T-helper 1 cell treated with Interleukin-12 subunit alpha and Interleukin-12 subunit beta and Interleukin-4 antibody, amounts not matched to agents 30 μg/mL and 1 μg/mL, for 36 hours (primary cell): ENCODE data around the gene OTOP2.
"Not testable (repeated sequence)": the region's sequence is repeated elsewhere in the genome, so short reads cannot be mapped to it uniquely, and the experiment has no call there.

Experiments
- H3K27ac Mint-ChIP-seq: one replicate; pipeline ENCODE4 v1.8.0; 2021; ENCODE audit warnings: mild to moderate bottlenecking, mixed read lengths
- H3K27me3 Mint-ChIP-seq: one replicate; pipeline ENCODE4 v1.8.0; 2021; ENCODE audit warnings: low read depth, mixed read lengths
- H3K36me3 Mint-ChIP-seq: one replicate; pipeline ENCODE4 v1.8.0; 2021; ENCODE audit warnings: low read depth, mixed read lengths
- H3K4me1 Mint-ChIP-seq: one replicate; pipeline ENCODE4 v1.8.0; 2021; ENCODE audit warnings: low read depth, mixed read lengths
- H3K4me3 Mint-ChIP-seq: one replicate; pipeline ENCODE4 v1.8.0; 2021; ENCODE audit warnings: mild to moderate bottlenecking, moderate library complexity, mixed read lengths
- H3K9me3 Mint-ChIP-seq: one replicate; pipeline ENCODE4 v1.8.0; 2021; ENCODE audit warnings: mixed read lengths

OTOP2 gene

GRCh38 chr17:74961657-74962350 is 37.7 kb downstream of the OTOP2 start:
- Mint-ChIP-seq H3K4me1 (peaks cover 6% of the 10 kb centered on the region), H3K9me3 (no peaks in the 10 kb centered on the region), H3K36me3 (no peaks in the 10 kb centered on the region), H3K27ac (no peak overlapping the region), H3K27me3 (peaks cover 3% of the 10 kb centered on the region), H3K4me3 (no peak overlapping the region)

- Mint-ChIP-seq H3K36me3 (no peaks in the 10 kb centered on the region), H3K4me1 (peaks cover 6% of the 10 kb centered on the region), H3K4me3 (no peak overlapping the region), H3K27me3 (peaks cover 3% of the 10 kb centered on the region), H3K9me3 (no peaks in the 10 kb centered on the region), H3K27ac (no peak overlapping the region)
Observed at GRCh38 chr17:74962622-74963394, 38.7 kb downstream of the OTOP2 start.

- no peak overlapping the region for H3K4me3 Mint-ChIP-seq
- H3K9me3 Mint-ChIP-seq, result no peaks in the 10 kb centered on the region
- peaks cover 3% of the 10 kb centered on the region for H3K27me3 Mint-ChIP-seq
- H3K4me1 Mint-ChIP-seq, result peaks cover 6% of the 10 kb centered on the region
- no peak overlapping the region for H3K27ac Mint-ChIP-seq
- no peaks in the 10 kb centered on the region for H3K36me3 Mint-ChIP-seq
Observed at GRCh38 chr17:74963656-74964055, 39.6 kb downstream of the OTOP2 start.

GRCh38 chr17:74964246-74964761 is 40.2 kb downstream of the OTOP2 start:
- Mint-ChIP-seq H3K27ac (no peak overlapping the region), H3K27me3 (peaks cover 3% of the 10 kb centered on the region), H3K4me1 (peaks cover 6% of the 10 kb centered on the region), H3K4me3 (no peak overlapping the region), H3K36me3 (no peaks in the 10 kb centered on the region), H3K9me3 (no peaks in the 10 kb centered on the region)

GRCh38 chr17:74964988-74965622 is 41.0 kb downstream of the OTOP2 start:
- no peaks in the 10 kb centered on the region for H3K9me3 Mint-ChIP-seq
- no peak overlapping the region for H3K27ac Mint-ChIP-seq
- H3K4me1 Mint-ChIP-seq, result peaks cover 6% of the 10 kb centered on the region
- peaks cover 4% of the 10 kb centered on the region for H3K27me3 Mint-ChIP-seq
- H3K36me3 Mint-ChIP-seq, result no peaks in the 10 kb centered on the region
- no peak overlapping the region for H3K4me3 Mint-ChIP-seq

- Mint-ChIP-seq H3K36me3 (no peaks in the 10 kb centered on the region), H3K4me1 (peaks cover 6% of the 10 kb centered on the region), H3K27me3 (peaks cover 28% of the 10 kb centered on the region), H3K4me3 (no peak overlapping the region), H3K27ac (no peak overlapping the region), H3K9me3 (no peaks in the 10 kb centered on the region)
Observed at GRCh38 chr17:74968361-74968780, 44.3 kb downstream of the OTOP2 start.

- H3K36me3 Mint-ChIP-seq, H3K4me3 Mint-ChIP-seq, H3K9me3 Mint-ChIP-seq, H3K4me1 Mint-ChIP-seq, H3K27ac Mint-ChIP-seq: not testable (repeated sequence)
- H3K27me3 Mint-ChIP-seq, result peaks cover 34% of the 10 kb centered on the region
Observed at GRCh38 chr17:74969501-74969900, 45.4 kb downstream of the OTOP2 start.

GRCh38 chr17:74970395-74970794 is 46.3 kb downstream of the OTOP2 start:
- Mint-ChIP-seq H3K27me3 (peaks cover 39% of the 10 kb centered on the region), H3K4me1 (peaks cover 4% of the 10 kb centered on the region), H3K27ac (no peak overlapping the region), H3K36me3 (no peaks in the 10 kb centered on the region), H3K9me3 (no peaks in the 10 kb centered on the region), H3K4me3 (no peak overlapping the region)

- Mint-ChIP-seq H3K27ac (no peak overlapping the region), H3K27me3 (peaks cover 44% of the 10 kb centered on the region), H3K9me3 (no peaks in the 10 kb centered on the region), H3K36me3 (no peaks in the 10 kb centered on the region), H3K4me1 (peaks cover 4% of the 10 kb centered on the region), H3K4me3 (peak overlapping the region; percentile 46)
Observed at GRCh38 chr17:74971069-74971841, 47.2 kb downstream of the OTOP2 start.

- Mint-ChIP-seq H3K36me3 (no peaks in the 10 kb centered on the region), H3K27ac (no peak overlapping the region), H3K4me3 (peak overlapping the region; percentile 46), H3K4me1 (peaks cover 4% of the 10 kb centered on the region), H3K27me3 (peaks cover 44% of the 10 kb centered on the region), H3K9me3 (no peaks in the 10 kb centered on the region)
Observed at GRCh38 chr17:74971842-74972106, 47.7 kb downstream of the OTOP2 start.

- H3K4me1 Mint-ChIP-seq, result peaks cover 4% of the 10 kb centered on the region
- peaks cover 44% of the 10 kb centered on the region for H3K27me3 Mint-ChIP-seq
- no peaks in the 10 kb centered on the region for H3K36me3 Mint-ChIP-seq
- no peak within 1 kb of the TSS for H3K27ac Mint-ChIP-seq
- H3K9me3 Mint-ChIP-seq, result no peaks in the 10 kb centered on the region
- H3K4me3 Mint-ChIP-seq, result peak within 1 kb of the TSS; percentile 87
Observed at GRCh38 chr17:74972107-74972972, 48.3 kb downstream of the OTOP2 start, which contains the start of gene HID1. Gene HID1, minus strand, starts transcription at chr17:74972759. Its CDS starts 103 bp downstream, at chr17:74972656.

GRCh38 chr17:74972973-74973328 is 48.9 kb downstream of the OTOP2 start:
- Mint-ChIP-seq H3K9me3 (no peaks in the 10 kb centered on the region), H3K27ac (no peak overlapping the region), H3K36me3 (no peaks in the 10 kb centered on the region), H3K27me3 (peaks cover 49% of the 10 kb centered on the region), H3K4me3 (peak overlapping the region; percentile 87), H3K4me1 (peaks cover 4% of the 10 kb centered on the region)

- Mint-ChIP-seq H3K36me3 (no peaks in the 10 kb centered on the region), H3K27ac (no peak overlapping the region), H3K4me1 (peaks cover 4% of the 10 kb centered on the region), H3K9me3 (no peaks in the 10 kb centered on the region), H3K4me3 (no peak overlapping the region), H3K27me3 (peaks cover 56% of the 10 kb centered on the region)
Observed at GRCh38 chr17:74975943-74976342, 51.9 kb downstream of the OTOP2 start.
